Loucy (cell line): ENCODE data around the gene VPS29.

Experiments used
- CTCF ChIP-seq: fragments of 200-600 bp; sonication (generic); conservative IDR thresholded peaks from 2 replicates; pipeline ENCODE4 v1.5.1; 2014; ENCODE audit warnings: mild to moderate bottlenecking, antibody characterized with exemption, low read length
- EZH2phosphoT487 ChIP-seq: fragments of 200-600 bp; IDR thresholded peaks from 2 replicates; pipeline ENCODE4 v1.6.1; 2018; ENCODE audit warnings: antibody characterized with exemption, mild to moderate bottlenecking, moderate library complexity, borderline replicate concordance

- no peak for TF ChIP-seq CTCF
- no peak for TF ChIP-seq EZH2phosphoT487
Observed at GRCh38 chr12:110528277-110528839, 26.4 kb upstream of the VPS29 start.
